ENCODE measurements around the gene RALGPS1. TPM values are rescaled to one million over a fixed set of nuclear protein-coding genes. Genes with fewer than 3 reads are reported as not detected.

The RALGPS1 gene
- polyA plus RNA-seq, 3 donors, result 0.60 to 4.6 (median 1.3) TPM

DNA sequence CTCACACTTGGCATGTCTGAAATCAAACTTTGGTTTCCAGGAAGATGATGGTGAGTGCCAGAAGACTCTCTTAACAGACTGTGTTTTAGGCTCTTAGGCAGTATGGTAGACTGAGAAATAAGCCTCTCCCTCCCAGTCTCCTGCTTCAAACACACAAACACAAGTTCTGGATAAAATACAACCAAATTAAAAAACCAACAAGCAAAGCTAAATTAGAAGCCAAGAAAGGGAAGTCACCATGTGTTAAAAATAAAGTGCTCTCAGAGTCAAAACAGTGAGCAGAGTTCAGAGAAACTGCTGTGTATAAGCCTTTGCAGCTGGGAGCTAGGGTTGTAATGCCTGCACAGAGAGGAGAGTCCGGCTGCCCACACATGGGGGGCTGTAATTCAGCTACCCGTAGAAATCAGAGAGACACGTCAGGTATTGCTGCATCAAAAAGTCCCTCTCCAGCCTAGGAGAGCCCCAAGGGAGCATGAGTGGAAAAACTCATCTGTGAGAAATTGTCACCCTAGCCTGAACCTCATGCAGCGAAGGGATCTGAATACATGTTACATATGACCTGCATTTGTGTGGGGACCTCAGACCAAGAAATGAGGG, 145.3 kb downstream of the RALGPS1 start:
- WGBS (ENCODE audit: insufficient coverage), result 100% methylated on average over 4 of the region's 4 CpGs
- Histone ChIP-seq H3K4me1 (ENCODE audit: control insufficient read depth in 1 of 2, insufficient read depth in 2 of 2, low read length in 2 of 2) (no peaks in the 10 kb centered on the region), H3K9ac (ENCODE audit: insufficient read depth, low read length, poor library complexity, severe bottlenecking) (no peak overlapping the region), H3K27me3 (ENCODE audit: control insufficient read depth in 2 of 2, insufficient read depth in 2 of 2, low read length in 2 of 2) (no peaks in the 10 kb centered on the region), H3K27ac (ENCODE audit: low read depth in 1 of 2, low read length in 2 of 2) (no peak overlapping the region), H4K20me1 (ENCODE audit: insufficient read depth, low read length) (no peaks in the 10 kb centered on the region), H2AFZ (ENCODE audit: insufficient read depth, low read depth, low read length, poor library complexity, severe bottlenecking) (no peak overlapping the region), H3K9me3 (replicated peaks in 1 of 2; ENCODE audit: control insufficient read depth in 1 of 2, insufficient read depth in 1 of 2, low read length in 2 of 2) (no peaks in the 10 kb centered on the region), H3K4me3 (replicated peaks in 1 of 3; ENCODE audit: low read depth in 2 of 3, low read length in 3 of 3) (no peak overlapping the region), H3K79me2 (ENCODE audit: insufficient read depth, low read length) (no peaks in the 10 kb centered on the region), H3K36me3 (replicated peaks in 1 of 2; ENCODE audit: control insufficient read depth in 1 of 2, insufficient read depth in 2 of 2, low read length in 2 of 2) (no peaks in the 10 kb centered on the region), H3K4me2 (replicated peaks; ENCODE audit: extremely low read depth, low read length, poor library complexity, severe bottlenecking) (no peak overlapping the region)
- Mint-ChIP-seq H3K9me3 (no peaks in the 10 kb centered on the region), H3K27ac (peak overlapping the region in 2 of 7 donors; percentile 26 to 43), H3K4me3 (no peak overlapping the region), H3K27me3 (ENCODE audit: low read depth in 3 of 3) (no peaks in the 10 kb centered on the region), H3K36me3 (peaks cover 0 to 20% of the 10 kb centered on the region in 2 donors), H3K4me1 (no peaks in the 10 kb centered on the region)
- TF ChIP-seq, protein P1, sequence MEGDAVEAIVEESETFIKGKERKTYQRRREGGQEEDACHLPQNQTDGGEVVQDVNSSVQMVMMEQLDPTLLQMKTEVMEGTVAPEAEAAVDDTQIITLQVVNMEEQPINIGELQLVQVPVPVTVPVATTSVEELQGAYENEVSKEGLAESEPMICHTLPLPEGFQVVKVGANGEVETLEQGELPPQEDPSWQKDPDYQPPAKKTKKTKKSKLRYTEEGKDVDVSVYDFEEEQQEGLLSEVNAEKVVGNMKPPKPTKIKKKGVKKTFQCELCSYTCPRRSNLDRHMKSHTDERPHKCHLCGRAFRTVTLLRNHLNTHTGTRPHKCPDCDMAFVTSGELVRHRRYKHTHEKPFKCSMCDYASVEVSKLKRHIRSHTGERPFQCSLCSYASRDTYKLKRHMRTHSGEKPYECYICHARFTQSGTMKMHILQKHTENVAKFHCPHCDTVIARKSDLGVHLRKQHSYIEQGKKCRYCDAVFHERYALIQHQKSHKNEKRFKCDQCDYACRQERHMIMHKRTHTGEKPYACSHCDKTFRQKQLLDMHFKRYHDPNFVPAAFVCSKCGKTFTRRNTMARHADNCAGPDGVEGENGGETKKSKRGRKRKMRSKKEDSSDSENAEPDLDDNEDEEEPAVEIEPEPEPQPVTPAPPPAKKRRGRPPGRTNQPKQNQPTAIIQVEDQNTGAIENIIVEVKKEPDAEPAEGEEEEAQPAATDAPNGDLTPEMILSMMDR (IDR thresholded peaks at IDR 0.05), result no peak
- no peak for DNase-seq
- intact Hi-C loops (cut with micrococcal nuclease), result no loop called here

- no peak for DNase-seq
- peaks cover 0 to 21% of the 10 kb centered on the region in 2 donors for H3K36me3 Mint-ChIP-seq
- no peak overlapping the region for H3K9ac ChIP-seq (ENCODE audit: insufficient read depth, low read length, poor library complexity, severe bottlenecking)
- peaks cover 0 to 3% (median 1%) of the 10 kb centered on the region in 3 donors for H3K27me3 Mint-ChIP-seq (ENCODE audit: low read depth in 3 of 3)
- peaks cover 4% of the 10 kb centered on the region for H3K4me1 Mint-ChIP-seq
- TF ChIP-seq, protein P1 (IDR thresholded peaks at IDR 0.05), result no peak
- no peak overlapping the region for H3K4me3 ChIP-seq (replicated peaks in 1 of 3; ENCODE audit: low read depth in 2 of 3, low read length in 3 of 3)
- WGBS (ENCODE audit: insufficient coverage), result 100% methylated on average over 1 of the region's 3 CpGs
- H3K36me3 ChIP-seq (replicated peaks in 1 of 2; ENCODE audit: control insufficient read depth in 1 of 2, insufficient read depth in 2 of 2, low read length in 2 of 2), result no peaks in the 10 kb centered on the region
- peak overlapping the region in 1 of 7 donors; percentile 70 for H3K27ac Mint-ChIP-seq
- intact Hi-C loops (cut with micrococcal nuclease), result no loop called here
- H2AFZ ChIP-seq (ENCODE audit: insufficient read depth, low read depth, low read length, poor library complexity, severe bottlenecking), result no peak overlapping the region
- H3K4me2 ChIP-seq (replicated peaks; ENCODE audit: extremely low read depth, low read length, poor library complexity, severe bottlenecking), result no peak overlapping the region
- H4K20me1 ChIP-seq (ENCODE audit: insufficient read depth, low read length), result no peaks in the 10 kb centered on the region
- no peaks in the 10 kb centered on the region for H3K27me3 ChIP-seq (ENCODE audit: control insufficient read depth in 2 of 2, insufficient read depth in 2 of 2, low read length in 2 of 2)
- no peak overlapping the region for H3K4me3 Mint-ChIP-seq
- H3K9me3 ChIP-seq (replicated peaks in 1 of 2; ENCODE audit: control insufficient read depth in 1 of 2, insufficient read depth in 1 of 2, low read length in 2 of 2), result no peaks in the 10 kb centered on the region
- no peak overlapping the region for H3K27ac ChIP-seq (ENCODE audit: low read depth in 1 of 2, low read length in 2 of 2)
- no peaks in the 10 kb centered on the region for H3K9me3 Mint-ChIP-seq
- H3K79me2 ChIP-seq (ENCODE audit: insufficient read depth, low read length), result no peaks in the 10 kb centered on the region
- H3K4me1 ChIP-seq (ENCODE audit: control insufficient read depth in 1 of 2, insufficient read depth in 2 of 2, low read length in 2 of 2), result peaks cover 0 to 4% of the 10 kb centered on the region in 2 donors
Measured at GRCh38 chr9:127061411-127061810, 146.8 kb downstream of the RALGPS1 start.

Measured in CD14-positive monocyte (primary cell).